Glomerular visceral epithelial cell (primary cell): ENCODE measurements around the gene SCGB3A1.

Experiments used
- DNase-seq: peaks from one replicate; pipeline ENCODE4 v3.0.0-alpha.2; 2016; ENCODE audit errors: extremely low spot score

SCGB3A1 gene

DNA sequence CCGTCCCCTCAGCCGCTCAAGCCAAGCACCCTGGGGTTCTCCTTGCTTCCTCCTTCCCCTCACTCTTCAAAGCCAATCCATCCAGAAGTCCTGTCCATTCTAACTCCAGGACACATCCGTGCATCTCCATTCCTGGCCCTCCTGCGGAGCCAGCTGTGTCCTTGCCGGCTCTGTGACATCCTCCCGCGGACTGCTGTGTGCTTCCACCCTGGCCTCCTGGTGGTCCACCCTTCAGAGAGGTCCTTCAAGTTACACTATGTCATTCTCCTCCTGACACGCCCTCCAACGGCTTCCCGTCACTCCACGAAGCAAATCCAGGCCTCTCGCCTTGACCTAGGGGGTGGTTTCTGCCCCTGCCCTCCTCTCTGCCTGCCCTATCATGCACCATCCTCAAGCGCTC, 13.0 kb upstream of the SCGB3A1 start:
- DNase-seq: no peak

DNA sequence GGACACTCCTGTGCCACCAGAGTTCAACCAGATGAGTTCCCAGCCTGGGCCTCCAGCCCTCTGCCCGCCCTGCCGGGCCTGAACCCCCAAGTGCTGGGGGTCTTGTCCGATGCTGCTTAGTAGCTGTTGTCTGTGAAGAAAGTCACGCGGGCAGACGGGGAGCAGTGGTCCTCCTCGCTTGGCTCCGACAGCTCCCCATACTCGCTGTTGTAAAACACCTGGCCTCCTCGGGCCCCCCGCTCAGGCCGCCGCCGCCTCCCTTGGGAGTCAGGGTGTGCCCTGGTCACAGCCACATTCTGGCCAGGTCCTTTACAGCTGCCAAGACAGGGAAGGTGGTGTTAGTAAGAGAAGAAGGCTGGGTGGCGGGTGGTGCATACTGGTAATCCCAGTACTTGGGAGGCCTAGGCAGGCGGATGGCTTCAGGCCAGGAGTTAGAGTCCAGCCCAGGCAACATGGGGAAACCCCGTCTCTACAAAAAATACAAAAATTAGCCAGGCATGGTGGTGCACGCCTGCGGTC, 11.8 kb upstream of the SCGB3A1 start:
- no peak for DNase-seq

DNA sequence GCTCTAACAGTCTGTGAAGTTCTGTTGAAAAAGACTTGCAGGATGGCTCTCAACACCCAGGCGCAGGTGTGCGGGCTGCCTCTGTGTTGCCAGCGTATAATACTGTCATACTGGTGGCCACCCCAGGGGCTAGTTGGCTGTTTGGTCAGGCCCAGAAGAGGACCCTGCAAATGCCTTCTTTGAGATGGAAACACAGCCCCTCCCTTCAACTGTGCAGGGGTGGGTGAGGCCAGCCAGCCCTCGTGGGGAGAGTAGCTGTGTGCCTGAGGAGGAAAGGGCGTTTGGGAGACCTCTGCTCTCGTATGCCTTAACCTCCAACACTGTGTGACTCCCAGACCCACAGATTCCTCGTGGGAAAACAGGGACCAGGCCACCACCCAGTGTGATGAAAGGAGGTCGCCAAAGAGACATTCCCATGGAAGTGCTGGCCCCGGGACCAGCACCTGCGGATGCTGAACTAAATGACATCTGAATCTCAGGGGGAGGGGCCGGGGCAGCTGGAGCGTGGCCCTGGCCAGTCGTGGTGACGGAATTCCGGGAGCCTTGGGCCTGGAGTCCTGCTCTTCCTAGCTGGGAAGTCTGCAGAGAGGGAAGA, 11.3 kb upstream of the SCGB3A1 start:
- no peak for DNase-seq

DNA sequence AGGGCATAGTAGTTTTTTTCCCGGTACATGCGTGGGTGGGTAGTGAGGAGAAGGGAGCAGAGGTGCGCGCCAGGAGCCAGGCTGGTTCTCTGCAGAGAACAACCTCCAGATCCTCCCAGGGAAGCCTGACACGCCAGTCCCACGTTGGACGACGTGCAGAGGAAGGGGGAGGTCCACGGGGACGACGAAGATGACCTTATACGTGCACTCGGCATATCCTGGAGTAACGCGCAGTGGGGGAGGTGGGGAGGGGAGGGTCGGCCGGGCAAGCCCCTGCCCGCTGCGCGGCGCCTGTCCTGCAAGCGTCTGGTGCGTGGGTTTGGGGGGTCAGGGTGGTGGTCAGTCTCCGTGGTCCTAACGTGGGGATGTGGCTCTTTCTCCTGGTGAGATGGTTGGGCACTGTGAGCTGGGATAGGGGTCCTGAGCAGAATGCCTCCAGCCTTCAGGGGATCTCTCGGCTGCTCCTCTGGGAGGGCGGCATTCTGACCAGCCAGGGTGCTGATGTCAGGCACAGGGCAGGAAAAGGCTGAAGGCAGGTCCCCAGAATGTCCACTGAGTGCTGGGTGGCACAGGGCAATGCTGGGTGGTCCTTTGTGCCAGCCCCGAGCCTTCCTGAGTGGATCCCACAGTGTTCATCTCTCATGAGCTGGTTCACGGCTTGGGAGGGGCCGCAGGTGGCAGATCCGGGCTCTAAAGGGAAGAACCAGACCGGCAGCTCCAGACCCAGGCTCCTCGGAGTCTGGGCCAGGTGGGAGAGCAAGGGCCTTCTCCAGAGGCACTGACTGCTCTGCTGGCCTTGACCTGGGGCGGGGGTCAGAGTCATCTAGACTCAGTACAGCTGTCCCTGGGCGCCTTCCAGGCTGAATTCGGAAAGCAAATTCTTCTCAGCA, 10.5 kb upstream of the SCGB3A1 start:
- DNase-seq: no peak

DNA sequence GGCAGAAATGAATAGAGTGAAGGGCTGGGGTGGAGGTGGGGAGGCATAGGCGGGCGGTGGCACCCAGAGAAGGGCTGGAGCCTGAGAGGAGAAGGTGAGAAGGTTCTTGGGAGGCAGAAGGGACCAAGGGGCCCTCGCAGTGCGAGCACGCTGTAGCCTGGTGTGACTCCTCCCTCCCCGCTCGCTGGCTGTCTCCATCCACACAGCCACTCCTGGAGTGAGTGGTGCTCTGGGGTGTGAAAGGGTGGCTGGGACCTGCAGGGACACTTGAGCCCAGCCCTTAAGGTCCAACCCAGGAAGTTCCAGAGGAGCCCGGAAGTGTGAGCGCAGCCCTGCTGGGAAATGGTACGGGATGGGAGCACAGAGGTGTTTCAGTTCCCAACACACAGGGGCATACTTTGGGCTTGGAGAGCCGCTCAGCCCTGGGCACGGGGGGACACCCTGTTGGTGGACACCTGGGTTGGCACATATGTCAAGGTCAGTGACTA, 9.3 kb upstream of the SCGB3A1 start:
- DNase-seq: no peak

DNA sequence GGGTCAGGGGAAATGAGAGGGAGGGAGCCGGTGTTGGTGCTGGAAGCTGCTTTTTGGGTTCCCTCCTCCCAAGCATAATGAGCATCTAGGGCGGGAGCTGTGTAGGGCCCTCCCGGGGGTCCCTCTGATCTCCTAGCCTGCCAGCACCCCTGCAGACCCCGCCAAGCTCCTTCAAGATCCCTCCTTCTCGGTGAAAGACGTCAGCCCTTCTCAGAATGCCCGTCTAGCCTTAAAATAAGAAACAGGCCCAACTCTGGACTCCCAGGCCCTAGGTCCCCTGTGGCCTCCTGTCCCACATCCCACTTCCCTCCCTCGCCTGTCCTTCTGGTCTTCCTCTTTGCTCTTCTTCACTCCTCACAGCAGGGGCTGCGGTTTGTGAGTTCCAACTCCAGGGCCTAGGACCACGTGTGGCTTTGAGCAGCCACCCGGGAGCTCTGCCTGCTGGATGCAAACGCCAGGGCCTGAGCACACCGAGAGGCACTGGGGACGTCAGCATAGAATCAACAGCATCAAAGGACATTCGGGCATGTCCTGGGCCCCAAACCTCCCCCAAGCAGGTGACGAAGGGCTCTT, 8.8 kb upstream of the SCGB3A1 start:
- no peak for DNase-seq

DNA sequence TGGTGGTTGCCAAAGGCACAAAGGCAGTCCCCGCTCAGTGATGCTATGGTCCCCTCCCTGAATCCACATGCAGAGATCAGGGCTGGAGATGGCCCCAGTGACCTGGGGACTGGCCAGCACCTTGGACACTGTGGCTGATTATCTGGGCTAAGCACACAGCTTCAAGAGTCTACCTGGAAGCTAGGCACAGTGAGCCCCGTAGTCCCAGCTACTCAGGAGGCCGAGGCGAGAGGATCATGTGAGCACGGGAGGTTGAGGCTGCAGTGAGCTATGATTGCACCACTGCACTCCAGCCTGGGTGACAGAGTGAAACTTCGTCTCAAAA, 8.3 kb upstream of the SCGB3A1 start:
- no peak for DNase-seq

DNA sequence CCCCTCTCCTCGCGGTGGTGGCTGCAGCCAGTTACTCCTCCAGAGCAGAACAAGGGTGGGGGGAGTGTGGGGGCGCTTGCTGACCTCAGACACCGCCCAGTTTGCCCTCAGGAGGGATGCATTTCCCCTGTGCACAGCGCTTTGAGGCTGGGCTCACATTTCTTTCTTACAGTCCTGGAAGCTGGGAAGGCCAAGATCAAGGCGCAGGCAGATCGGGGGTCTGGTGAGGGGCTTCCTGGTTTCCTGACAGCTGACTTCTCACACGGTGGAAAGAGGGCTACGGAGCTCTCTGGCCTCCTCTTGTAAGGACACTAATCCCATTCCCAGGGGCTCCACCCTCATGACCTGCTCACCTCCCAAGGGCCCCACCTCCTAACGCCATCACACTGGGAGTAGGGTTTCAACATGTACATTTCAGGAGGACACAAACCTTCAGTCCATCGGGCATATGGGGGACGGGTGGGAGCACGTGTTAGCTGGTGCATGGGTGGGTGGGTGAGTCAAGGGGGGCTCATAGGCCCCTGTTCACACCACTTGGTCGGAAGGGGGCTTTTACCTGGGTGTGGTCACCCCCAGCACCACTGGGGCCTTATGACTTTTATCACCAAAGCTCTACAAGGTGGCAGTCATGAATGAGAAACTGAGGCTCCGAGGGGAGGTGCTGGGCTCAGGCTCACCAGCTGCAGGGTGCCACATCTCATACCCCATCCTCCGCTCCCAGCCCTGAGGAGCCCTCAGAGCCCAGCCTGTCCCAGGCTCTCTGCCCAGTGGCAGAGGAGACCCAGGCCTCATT, 7.7 kb upstream of the SCGB3A1 start:
- no peak for DNase-seq

DNA sequence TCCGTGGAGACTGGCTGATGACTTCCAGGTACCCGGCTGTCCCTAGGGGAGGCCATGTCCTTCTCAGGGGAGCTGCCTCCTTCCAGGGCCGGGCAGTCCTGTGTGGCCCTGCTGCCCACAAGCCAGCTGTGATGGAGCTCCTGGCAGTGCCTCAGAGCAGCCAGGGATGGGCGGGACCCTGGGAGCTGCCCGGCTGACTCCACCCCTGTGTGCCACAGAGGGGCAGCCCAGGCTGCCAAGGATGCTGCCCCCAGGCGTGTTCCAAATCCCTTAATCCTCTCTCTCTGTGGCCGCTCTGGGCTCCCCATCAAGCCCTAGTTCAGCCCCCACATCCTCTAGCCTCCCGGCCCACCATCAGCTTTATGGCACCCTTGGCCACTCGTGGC, 7.0 kb upstream of the SCGB3A1 start:
- DNase-seq: no peak

DNA sequence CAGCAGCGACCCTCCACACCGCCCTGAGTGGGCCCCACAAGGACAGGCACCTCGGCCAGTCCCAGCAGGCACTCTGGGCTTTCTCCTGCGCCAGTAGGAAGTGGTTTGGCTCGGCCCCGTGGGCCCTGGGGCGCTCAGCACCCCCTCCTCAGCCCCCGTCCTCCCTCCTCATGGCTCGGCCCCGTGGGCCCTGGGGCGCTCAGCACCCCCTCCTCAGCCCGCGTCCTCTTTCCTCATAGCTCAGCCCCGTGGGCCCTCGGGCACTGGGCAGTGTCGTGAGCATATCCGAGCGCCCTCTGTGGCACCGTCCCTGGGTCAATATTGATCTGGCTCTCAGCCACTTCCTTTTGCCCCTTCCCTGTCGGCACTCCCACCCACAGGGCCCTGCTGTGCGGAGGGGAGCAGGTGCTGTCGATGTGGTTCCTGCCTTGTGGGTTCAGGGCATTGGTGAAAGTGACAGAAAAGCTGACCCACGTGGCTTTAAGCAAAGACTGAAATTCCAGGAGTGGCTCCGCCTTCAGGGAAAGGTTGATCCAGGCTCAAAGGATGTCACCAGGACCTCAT, 5.5 kb upstream of the SCGB3A1 start:
- DNase-seq: no peak

DNA sequence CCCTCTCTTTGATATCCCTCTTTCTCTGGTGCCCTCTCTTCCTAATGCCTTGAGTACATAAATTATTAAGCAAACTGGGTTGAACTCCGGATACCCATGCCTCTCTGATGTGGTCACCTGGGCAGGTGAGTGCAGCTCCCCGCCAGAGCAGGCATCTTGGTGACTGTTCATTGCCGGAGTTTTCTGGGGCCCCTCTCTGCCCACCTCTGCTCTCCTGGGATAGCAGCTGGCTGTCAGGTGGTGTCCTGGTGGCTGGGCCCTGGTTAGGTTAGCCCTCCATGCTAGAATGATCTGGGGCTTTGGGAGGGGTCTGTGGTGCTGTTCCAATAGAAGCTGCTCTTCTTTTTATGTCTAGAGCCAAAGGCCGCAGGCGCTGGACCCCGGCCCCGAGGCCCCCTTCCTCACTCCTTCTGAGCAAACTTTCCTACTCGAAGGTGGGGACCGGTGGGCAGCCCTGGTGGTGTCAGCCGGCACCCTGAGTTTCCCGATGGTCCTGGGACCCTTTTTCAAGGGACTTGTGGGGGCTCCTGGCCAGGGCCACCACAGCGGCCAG, 4.9 kb upstream of the SCGB3A1 start:
- no peak for DNase-seq

DNA sequence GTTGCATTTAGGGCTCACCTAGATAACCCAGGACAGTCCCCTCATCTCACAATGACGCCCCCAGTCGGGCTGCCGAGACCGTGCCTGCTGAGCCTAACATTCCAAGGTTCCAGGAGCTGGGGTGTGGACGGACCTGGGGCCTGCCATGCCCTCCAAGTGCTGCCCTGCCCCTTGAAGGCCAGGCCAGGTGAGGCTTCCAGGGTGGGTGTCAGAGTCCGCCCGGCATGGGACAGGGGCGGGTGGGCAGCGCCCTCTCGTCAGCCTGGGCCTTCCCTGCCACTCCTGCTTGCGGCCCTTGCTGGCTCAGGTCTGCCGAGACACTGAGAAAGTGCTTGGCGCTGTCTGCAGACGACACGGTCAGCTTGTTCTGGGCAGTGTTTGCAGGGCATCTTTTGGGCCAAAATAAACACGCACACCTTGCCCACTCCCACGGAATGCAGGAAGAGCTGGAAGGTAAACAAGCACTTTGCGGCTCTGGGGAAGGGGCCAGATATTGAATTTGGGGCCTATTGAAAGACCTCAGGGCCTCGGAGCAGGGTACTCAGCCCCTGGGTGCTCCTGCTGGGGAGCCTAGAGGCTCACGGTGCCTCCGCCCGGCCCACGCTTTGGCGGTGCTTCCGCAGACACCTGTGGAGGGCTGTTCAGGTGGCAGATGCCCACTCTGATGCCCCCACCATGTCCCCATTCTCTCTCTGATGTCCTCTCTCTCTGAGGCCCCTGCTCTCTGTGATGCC, 4.2 kb upstream of the SCGB3A1 start:
- no peak for DNase-seq

DNA sequence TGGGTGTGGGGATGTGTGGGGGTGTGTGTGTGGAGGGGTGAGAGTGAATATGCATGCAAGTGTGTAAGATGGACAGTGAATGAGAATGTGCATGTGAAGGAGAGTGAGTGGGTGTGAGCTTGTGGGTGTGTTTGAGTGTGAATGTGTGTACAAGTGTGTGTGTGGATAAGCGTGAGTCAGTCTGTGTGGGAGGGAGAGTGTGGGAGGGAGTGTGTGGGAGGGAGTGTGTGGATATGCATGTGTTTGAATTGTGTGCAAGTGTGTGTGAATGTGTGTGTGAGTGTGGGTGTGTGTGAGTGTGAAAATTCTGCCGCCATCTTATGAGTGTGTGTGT, 3.7 kb upstream of the SCGB3A1 start:
- DNase-seq: no peak

DNA sequence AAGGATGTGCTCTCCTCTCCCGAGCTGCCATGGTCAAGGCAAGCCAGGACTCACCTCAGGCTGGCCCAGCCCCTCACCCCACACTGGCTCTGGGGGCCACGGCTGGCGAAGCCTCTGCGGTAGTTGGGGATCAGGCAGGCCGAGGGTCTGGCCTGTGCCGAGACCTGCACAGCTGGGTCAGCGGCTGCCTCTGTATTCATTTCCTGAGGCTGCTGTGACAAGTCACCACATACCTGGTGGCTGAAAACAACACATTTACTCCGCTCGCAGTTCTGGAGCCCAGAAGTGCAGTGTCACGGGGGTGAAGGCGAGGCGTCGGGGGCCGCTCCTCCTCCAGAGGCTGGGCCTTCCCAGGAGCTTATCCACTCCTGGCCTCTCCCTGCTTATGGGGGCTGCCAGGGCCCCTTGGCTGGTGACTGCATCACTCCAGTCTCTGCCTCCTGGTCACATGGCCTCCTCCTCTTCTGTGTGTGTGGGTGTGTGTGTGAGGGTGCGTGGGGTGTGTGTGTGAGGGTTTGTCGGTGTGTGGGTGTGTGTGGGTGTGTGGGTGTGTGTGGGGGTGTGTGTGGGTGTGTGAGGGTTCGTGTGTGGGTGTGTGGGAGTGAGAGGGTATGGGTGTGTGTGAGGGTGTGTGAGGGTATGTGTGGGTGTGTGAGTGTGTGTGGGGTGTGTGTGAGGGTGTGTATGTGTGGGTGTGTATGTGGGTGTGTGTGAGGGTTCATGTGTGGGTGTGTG, 3.2 kb upstream of the SCGB3A1 start:
- DNase-seq: no peak

DNA sequence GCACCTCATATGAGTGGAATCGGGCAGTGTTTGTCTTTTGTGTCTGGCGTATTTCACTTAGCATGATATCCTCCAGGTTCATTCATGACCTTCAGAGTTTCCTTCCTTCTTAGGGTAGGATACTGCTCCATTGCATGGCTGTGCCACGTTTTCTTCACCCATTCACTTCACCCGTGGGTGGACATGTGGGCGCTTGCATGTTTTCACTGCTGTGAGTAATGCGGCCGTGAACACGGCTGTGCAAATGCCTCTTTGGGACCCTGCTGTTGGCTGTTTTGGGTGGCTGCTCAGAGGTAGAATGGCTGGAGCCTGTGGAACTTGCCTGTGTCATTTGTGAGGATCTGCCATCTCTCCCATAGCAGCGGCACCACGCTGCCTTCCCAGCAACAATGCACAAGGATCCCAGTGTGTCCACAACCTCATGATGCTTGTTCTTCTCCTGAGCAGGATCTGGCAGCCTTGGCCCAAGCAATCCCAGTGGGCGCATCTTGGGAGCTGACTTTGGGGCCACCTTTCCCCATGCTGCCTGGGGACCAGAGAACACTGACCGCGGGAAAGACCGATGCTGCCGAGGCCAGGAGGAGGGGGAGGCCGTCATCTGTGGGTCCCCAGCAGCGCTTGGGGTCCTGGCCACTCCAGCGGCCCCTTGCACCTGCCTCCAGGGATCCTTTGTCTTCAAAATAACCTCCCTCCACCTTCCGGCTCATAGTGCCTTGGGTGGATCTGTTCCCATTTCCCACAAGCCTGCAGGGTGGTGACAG, 2.3 kb upstream of the SCGB3A1 start:
- DNase-seq: no peak

DNA sequence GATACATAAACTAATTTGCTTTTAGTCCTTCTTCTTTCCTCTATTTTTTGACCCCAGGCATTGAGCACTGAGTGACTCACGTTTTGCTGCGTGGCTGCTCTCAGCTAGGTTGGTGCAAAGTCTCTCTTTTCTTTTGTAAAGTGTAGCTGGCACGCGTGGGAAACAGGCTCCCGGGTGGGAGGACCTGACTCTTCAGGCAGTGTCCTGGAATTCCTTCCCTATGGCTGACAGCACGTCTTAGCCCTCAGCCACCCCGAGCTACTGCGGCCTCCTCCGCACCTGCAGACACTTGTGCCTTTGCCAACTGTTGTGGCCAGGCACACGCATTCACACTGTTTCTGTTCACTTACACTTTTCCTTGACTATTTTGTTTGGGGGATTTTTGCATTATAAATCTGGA, 877 bp upstream of the SCGB3A1 start:
- DNase-seq: no peak

DNA sequence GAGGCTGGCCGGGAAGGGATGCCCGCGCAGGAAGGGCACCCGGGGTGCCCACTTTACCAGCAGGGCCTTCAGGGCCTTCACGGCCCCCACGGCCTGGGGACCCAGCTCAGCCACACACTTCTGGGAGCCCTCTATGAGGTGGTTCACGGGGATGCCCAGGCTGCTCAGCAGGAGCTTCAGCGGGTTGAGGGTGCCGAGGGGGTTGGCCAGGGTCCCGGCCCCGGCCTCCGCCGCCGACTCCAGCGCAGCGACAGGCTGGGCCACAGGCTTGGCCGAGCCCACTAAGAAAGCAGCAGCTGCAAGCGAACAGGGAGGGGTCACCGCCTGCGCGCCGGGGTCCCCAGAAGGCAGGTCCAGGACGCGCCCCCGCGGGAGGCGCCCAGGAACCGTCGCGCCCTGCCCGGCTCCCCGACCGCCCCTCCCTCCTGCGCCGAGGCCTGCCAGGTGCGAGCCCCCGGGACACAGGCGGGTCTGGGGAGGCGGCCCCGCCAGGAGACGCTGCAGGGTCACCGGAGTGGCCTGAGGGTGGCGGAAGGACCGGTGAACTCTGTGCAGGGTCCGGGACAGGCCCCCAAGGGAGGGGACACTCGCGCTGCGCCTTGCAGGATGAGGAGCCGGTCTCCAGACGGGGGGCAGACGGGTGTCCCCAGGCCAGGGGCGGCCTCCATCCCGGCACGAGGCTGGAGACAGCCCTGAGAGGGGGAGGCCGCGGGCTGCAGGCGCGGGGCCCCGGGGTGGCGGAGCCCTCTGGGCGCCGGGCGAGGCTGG, 572 bp downstream of the SCGB3A1 start:
- DNase-seq: no peak

DNA sequence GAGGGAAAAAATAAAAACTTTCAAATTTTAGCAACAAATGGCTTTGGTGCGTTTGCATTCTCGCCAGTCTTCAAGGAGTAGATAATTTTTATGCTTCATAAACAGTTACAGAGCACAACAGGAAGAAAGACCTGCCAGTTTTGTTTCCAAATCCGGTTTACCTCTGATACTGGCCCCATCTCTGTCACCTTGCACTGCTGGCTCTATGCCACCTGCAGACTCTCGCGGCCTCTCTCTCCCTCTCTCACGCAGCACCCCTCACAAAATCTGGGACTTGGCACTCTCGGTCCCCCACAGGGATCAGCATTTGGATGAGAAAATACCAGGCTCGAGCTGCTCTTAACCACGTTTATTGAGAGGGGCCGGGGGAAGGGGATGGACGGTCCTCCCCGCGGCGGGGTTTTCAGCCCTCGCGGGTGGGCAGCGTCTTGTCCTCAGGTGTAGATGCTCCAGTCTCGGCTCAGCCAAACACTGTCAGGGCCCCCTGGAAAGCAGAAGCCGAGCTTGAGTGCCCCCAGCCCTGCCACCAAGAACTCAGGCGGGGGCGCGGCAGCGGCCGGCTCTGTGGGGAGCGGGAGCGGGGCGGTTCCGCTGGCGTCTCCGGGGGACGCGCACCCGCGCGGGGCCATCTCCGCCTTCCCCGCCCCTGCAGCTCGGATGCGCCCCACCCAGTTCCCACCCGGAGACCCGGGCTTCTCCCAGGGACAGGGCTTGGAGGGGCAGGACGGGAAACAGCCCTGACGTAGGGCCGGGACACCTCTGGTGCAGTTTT, 1.3 kb downstream of the SCGB3A1 start:
- no peak for DNase-seq
